Activated CD4-positive, alpha-beta T cell treated with anti-CD3 and anti-CD28 coated beads, Interleukin-2, amount 50 U/mL, for 48 hours (primary cell): ENCODE results near the gene MEGF11.

ENCODE experiments used
- DNase-seq, 2 experiments: peaks; one replicate each; pipeline ENCODE4 v3.0.0-alpha.2; 2020

The MEGF11 gene

GRCh38 chr15:66211670-66212562 is 41.6 kb downstream of the MEGF11 start:
- DNase-seq: no peak

GRCh38 chr15:66210684-66211083 is 42.9 kb downstream of the MEGF11 start:
- DNase-seq: no peak

GRCh38 chr15:66198757-66199156 is 54.8 kb downstream of the MEGF11 start:
- no peak for DNase-seq

- DNase-seq: no peak
Observed at GRCh38 chr15:66196602-66197001, 56.9 kb downstream of the MEGF11 start.

GRCh38 chr15:66195621-66196230 is 57.8 kb downstream of the MEGF11 start:
- no peak for DNase-seq

- DNase-seq: no peak
Observed at GRCh38 chr15:66193066-66193465, 60.5 kb downstream of the MEGF11 start.

- no peak for DNase-seq
Observed at GRCh38 chr15:66190746-66191145, 62.8 kb downstream of the MEGF11 start.

- no peak for DNase-seq
Observed at GRCh38 chr15:66189291-66189690, 64.3 kb downstream of the MEGF11 start.

GRCh38 chr15:66188464-66188863 is 65.1 kb downstream of the MEGF11 start:
- DNase-seq: no peak

- no peak for DNase-seq
Observed at GRCh38 chr15:66187271-66187670, 66.3 kb downstream of the MEGF11 start.

GRCh38 chr15:66186049-66186825 is 67.3 kb downstream of the MEGF11 start:
- no peak for DNase-seq

- DNase-seq: no peak
Observed at GRCh38 chr15:66184936-66185790, 68.4 kb downstream of the MEGF11 start.

GRCh38 chr15:66184492-66184891 is 69.1 kb downstream of the MEGF11 start:
- DNase-seq: no peak

- no peak for DNase-seq
Observed at GRCh38 chr15:66180531-66181097, 72.9 kb downstream of the MEGF11 start.

- DNase-seq: no peak
Observed at GRCh38 chr15:66178531-66178910, 75.0 kb downstream of the MEGF11 start.

GRCh38 chr15:66172324-66172980 is 81.1 kb downstream of the MEGF11 start:
- DNase-seq: no peak

- no peak for DNase-seq
Observed at GRCh38 chr15:66171841-66172240, 81.7 kb downstream of the MEGF11 start.

GRCh38 chr15:66170716-66171115 is 82.8 kb downstream of the MEGF11 start:
- no peak for DNase-seq

GRCh38 chr15:66170042-66170441 is 83.5 kb downstream of the MEGF11 start:
- DNase-seq: no peak

- no peak for DNase-seq
Observed at GRCh38 chr15:66169625-66170024, 83.9 kb downstream of the MEGF11 start.

GRCh38 chr15:66169023-66169422 is 84.5 kb downstream of the MEGF11 start:
- DNase-seq: no peak

- no peak for DNase-seq
Observed at GRCh38 chr15:66167854-66168253, 85.7 kb downstream of the MEGF11 start.
